Testis (tissue), 3 donors: Measurements from ENCODE around the gene EIF4G1. TPM values are rescaled to one million over a fixed set of nuclear protein-coding genes. Genes with fewer than 3 reads are reported as not detected.
A peak's percentile ranks its signal among the peaks of the same experiment; 100 is the strongest.

ENCODE experiments used
- DNase-seq: peaks from one replicate; pipeline ENCODE4 v3.0.0-alpha.2; 2019
- H3K27ac ChIP-seq, 2 donors: fragments of 200-600 bp; sonication (generic); one replicate each; pipeline ENCODE4 v1.5.1; 2019
- H3K27me3 ChIP-seq: fragments of 200-600 bp; sonication (generic); one replicate; pipeline ENCODE4 v1.5.1; 2019
- H3K36me3 ChIP-seq: fragments of 200-600 bp; sonication (generic); one replicate; pipeline ENCODE4 v1.5.1; 2017; ENCODE audit warnings: low read depth; ENCODE audit errors: missing control alignments
- H3K4me1 ChIP-seq: fragments of 200-600 bp; sonication (generic); one replicate; pipeline ENCODE4 v1.5.1; 2019
- H3K4me3 ChIP-seq, 2 donors: fragments of 200-600 bp; sonication (generic); one replicate each; pipeline ENCODE4 v1.5.1; 2017 to 2019
- H3K9me3 ChIP-seq: fragments of 200-600 bp; sonication (generic); one replicate; pipeline ENCODE4 v1.5.1; 2017
- POLR2A ChIP-seq: fragments of 450-650 bp; IDR thresholded peaks from one replicate; pipeline ENCODE4 v1.6.1; 2017; ENCODE audit warnings: antibody characterized with exemption, mild to moderate bottlenecking, moderate library complexity
- WGBS, 2 donors: methylation state at CpG; one replicate each; pipeline ENCODE4 v1.1.5; 2018; 5-methylcytosine and 5-hydroxymethylcytosine counted together
- intact Hi-C: fragments of 100-400 bp; cut with DNase I; formaldehyde crosslinking; loops from one replicate; pipeline ENCODE4 v1.15.1; 2023; ENCODE audit warnings: low total_unique reads
- polyA plus RNA-seq: library from polyadenylated mRNA; stranded (reverse); fragments of 350-450 nt; fragmentation: Illumina TruSeq; extraction: RNeasy Lipid Tissue Mini Kit (QIAGEN cat#74804); gene quantifications from one replicate; pipeline ENCODE4 v1.2.3, GENCODE V29; 2014; ENCODE audit warnings: low read depth, low replicate concordance; ENCODE audit not compliant: insufficient read depth
- total RNA-seq, 2 donors: library from RNA; depleted of rRNA; stranded (reverse); fragments of >200 nt; gene quantifications; one replicate each; pipeline ENCODE4 v1.2.3, GENCODE V29; 2016
- TF ChIP-seq, protein P1 (sequence below), 3 experiments: fragments of 450-650 bp in 2 of 3; fragments of 200-600 bp in 1 of 3; sonication (generic) in 1 of 3; IDR thresholded peaks; one replicate each; pipeline ENCODE4 v1.5.1; 2016 to 2019; ENCODE audit warnings: antibody characterized with exemption in 3 of 3, mild to moderate bottlenecking in 2 of 3, moderate library complexity in 1 of 3

Gene EIF4G1
- total and polyA plus RNA-seq, 3 donors from 2014 or later = 255 to 295 (median 295) TPM

DNA sequence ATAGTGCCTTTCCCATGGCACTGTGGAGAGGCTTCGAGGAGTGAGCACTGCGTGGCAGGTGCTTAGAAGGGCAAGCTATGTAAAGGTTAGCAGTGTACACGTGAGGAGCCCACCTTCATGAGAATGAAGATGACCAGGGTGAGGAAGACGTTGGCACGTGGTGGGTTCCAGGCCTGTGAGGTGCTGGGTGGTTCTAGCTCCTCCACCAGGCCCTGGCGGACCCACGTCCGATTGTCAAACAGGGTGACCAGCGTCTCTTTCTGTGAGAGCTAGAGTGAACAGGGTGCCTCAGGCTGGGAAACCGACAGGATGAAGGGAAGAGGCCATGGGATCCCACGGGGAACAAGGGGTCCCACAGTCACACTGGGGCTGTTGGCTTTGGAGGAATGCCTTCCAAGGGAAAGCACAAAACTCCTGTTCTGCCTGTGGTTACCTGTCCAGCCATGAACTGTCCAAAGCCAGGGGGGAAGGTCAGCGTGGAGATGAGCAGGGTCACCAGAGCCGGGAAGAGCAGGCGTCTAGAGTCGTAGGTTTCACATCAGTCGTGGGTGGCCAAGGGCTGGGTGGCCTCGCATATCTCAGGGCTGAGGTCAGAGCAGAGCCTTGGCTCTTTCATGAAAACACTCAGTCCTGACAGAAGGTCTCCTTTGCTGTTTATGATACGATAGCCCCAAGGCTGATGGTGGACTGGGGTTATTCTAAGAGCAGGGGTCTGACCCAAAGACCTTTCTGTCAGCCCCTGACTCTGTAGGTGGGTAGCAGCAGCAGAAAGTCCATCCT is 41.0 kb downstream of the EIF4G1 start:
- Histone ChIP-seq H3K9me3 (no peaks in the 10 kb centered on the region), H3K27ac (peak overlapping the region in 1 of 2 donors; percentile 8), H3K4me1 (peaks cover 66% of the 10 kb centered on the region), H3K36me3 (no peaks in the 10 kb centered on the region), H3K27me3 (no peaks in the 10 kb centered on the region), H3K4me3 (no peak overlapping the region)
- WGBS, 2 donors = 64 to 80% methylated on average over 18 of the region's 18 CpGs
- DNase-seq = no peak
- no peak for TF ChIP-seq POLR2A
- TF ChIP-seq, protein P1, sequence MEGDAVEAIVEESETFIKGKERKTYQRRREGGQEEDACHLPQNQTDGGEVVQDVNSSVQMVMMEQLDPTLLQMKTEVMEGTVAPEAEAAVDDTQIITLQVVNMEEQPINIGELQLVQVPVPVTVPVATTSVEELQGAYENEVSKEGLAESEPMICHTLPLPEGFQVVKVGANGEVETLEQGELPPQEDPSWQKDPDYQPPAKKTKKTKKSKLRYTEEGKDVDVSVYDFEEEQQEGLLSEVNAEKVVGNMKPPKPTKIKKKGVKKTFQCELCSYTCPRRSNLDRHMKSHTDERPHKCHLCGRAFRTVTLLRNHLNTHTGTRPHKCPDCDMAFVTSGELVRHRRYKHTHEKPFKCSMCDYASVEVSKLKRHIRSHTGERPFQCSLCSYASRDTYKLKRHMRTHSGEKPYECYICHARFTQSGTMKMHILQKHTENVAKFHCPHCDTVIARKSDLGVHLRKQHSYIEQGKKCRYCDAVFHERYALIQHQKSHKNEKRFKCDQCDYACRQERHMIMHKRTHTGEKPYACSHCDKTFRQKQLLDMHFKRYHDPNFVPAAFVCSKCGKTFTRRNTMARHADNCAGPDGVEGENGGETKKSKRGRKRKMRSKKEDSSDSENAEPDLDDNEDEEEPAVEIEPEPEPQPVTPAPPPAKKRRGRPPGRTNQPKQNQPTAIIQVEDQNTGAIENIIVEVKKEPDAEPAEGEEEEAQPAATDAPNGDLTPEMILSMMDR (IDR thresholded peaks at IDR 0.05) = no peak
- intact Hi-C loops = no loop called here

DNA sequence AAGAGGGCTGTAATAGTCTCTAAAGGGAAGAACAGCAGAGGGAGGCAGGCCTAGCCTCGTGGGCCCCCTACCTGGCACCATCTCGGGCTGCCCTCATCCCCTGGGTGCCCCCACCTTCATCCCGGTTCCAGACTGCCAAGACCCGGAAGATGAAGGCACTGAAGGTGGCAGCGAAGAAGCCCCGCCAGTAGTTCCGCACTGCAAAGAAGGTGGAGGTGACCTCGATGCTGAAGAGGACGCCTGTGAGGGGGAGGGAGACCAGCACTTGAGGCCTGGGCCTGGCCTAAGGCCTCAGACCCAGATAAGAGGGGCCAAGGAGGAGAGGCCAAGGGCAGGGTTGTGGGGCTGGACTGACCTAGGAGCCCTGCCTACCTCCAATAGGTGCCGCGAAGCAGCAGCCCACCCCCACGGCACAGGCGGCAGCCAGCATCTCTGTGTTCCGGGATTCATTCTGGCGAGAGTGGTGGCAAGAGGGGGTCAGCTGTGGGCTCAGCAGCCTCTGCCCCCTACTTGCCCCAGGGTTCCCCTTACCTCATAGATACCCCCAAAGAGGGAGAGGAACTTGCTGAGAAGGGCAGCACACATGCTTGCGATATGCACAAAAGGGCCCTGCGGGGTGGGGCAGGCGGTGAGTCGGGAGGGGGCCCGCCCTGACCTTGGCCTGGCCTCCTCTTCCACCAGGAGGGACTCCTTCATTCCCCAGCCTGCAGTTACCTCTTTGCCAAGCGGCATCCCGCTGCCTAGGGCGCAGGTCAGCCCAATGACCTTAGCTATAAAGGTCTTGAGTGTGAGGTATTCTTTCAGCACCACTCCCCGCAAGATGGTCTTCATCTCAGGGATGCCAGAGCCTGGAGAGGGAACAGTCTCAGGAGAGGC is 43.1 kb downstream of the EIF4G1 start:
- Histone ChIP-seq H3K4me1 (peaks cover 53% of the 10 kb centered on the region), H3K9me3 (no peaks in the 10 kb centered on the region), H3K27me3 (no peaks in the 10 kb centered on the region), H3K36me3 (no peaks in the 10 kb centered on the region), H3K27ac (no peak overlapping the region), H3K4me3 (no peak overlapping the region)
- 76 to 90% methylated on average over 14 to 24 of the region's 24 CpGs for WGBS, 2 donors
- intact Hi-C loops = no loop called here
- no peak for TF ChIP-seq POLR2A
- TF ChIP-seq, protein P1 (IDR thresholded peaks at IDR 0.05) = no peak
- no peak for DNase-seq

DNA sequence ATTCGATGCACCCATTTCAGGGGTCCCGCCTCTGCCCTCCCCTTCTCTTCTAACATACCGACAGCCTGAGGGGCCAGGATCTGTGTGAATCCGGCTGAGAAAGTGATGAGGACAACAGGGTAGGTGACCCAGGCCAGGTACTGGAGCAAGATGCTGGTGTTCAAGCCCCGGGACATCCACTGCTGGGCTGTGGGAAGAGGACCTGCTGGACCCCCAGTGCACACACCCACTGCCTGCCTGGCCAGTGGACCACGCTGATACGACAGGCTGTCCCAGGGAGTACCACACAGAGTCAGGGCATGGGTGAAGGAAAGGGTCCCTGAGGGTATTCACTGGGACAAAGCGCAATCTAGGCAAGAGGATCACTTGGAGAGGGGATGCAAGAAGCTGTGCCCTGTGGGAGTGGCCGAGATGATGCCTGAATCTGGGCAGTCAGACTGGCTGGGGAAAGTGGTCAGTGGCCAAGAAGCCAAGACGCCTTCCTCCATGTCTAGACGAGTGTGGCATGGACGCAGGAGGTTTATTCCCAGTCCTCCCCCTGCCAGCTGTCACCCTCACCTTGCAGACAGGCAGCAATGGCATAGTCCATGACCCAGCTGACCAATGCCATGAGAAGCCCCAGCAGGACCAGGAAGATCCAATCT is 43.8 kb downstream of the EIF4G1 start:
- H3K36me3 ChIP-seq = no peaks in the 10 kb centered on the region
- 80 to 97% methylated on average over 9 to 12 of the region's 12 CpGs for WGBS, 2 donors
- no peak overlapping the region for H3K4me3 ChIP-seq
- intact Hi-C loops = no loop called here
- no peaks in the 10 kb centered on the region for H3K27me3 ChIP-seq
- TF ChIP-seq, protein P1 (IDR thresholded peaks at IDR 0.05) = no peak
- no peak for TF ChIP-seq POLR2A
- peaks cover 49% of the 10 kb centered on the region for H3K4me1 ChIP-seq
- DNase-seq = no peak
- no peaks in the 10 kb centered on the region for H3K9me3 ChIP-seq
- H3K27ac ChIP-seq = no peak overlapping the region

DNA sequence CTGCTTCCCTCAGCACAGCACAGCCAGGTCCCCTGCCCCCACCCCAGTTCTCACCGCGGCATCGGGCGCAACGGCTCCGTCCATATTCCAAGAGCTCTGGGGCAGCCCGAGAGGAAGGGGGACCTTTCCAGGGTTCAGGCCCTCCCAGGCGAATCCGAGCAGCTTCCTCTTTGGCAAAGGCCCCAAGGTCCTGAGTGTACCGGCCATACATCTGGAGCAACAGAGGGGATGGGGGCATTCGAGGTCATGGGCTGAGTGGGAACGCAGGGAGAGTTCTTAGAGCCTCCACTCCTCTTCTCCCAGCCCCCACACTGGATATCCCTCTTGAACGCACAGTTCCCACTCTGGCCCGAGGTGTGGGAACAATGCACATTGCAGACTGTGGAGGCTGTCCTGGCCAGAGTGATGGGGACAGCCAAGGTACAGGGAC is 44.5 kb downstream of the EIF4G1 start:
- Histone ChIP-seq H3K27ac (peak overlapping the region in 1 of 2 donors; percentile 98), H3K4me1 (peaks cover 54% of the 10 kb centered on the region), H3K4me3 (no peak overlapping the region), H3K36me3 (no peaks in the 10 kb centered on the region), H3K27me3 (no peaks in the 10 kb centered on the region), H3K9me3 (no peaks in the 10 kb centered on the region)
- intact Hi-C loops = no loop called here
- TF ChIP-seq POLR2A = no peak
- TF ChIP-seq, protein P1 (IDR thresholded peaks at IDR 0.05) = no peak
- DNase-seq = no peak
- WGBS, 2 donors = 40 to 63% methylated on average over 14 of the region's 14 CpGs
